ENCODE measurements around the gene SAC3D1. TPM values are rescaled to one million over a fixed set of nuclear protein-coding genes. Genes with fewer than 3 reads are reported as not detected.

The SAC3D1 gene
- total and polyA plus RNA-seq, 2 of the 4 experiments (the other 2 are of a cell fraction): 2.9 to 13.2 TPM

GRCh38 chr11:65087216-65087615, 46.2 kb downstream of the SAC3D1 start:
- no peak overlapping the region for H3K9ac ChIP-seq (ENCODE audit: low read depth, low read length)
- BruUV-seq (replicated peaks): no TSS peak
- TF ChIP-seq RAD21 (IDR thresholded peaks at IDR 0.05; ENCODE audit: low read length) (no peak), POLR2A (IDR thresholded peaks at IDR 0.05; ENCODE audit: low read depth, low read length) (no peak), CTCF (conservative IDR thresholded peaks at IDR 0.05; ENCODE audit: low read depth, low read length) (no peak), CHD1 (IDR thresholded peaks at IDR 0.05; ENCODE audit: low read depth, low read length) (no peak), MXI1 (IDR thresholded peaks at IDR 0.05; ENCODE audit: borderline replicate concordance, low read depth, low read length) (no peak), NFE2L2 (IDR thresholded peaks at IDR 0.05; ENCODE audit: low read depth, low read length) (no peak), RCOR1 (IDR thresholded peaks at IDR 0.05; ENCODE audit: insufficient replicate concordance, low read length) (no peak), USF2 (IDR thresholded peaks at IDR 0.05; ENCODE audit: low read depth, low read length) (no peak), CEBPB (IDR thresholded peaks at IDR 0.05; ENCODE audit: low read depth, low read length) (no peak), MAFK (IDR thresholded peaks at IDR 0.05; ENCODE audit: low read depth, low read length) (no peak), MAZ (IDR thresholded peaks at IDR 0.05; ENCODE audit: borderline replicate concordance, low read depth, low read length) (no peak), RFX5 (IDR thresholded peaks at IDR 0.05; ENCODE audit: low read depth, low read length) (no peak), SMC3 (IDR thresholded peaks at IDR 0.05; ENCODE audit: low read depth, low read length) (no peak), BHLHE40 (IDR thresholded peaks at IDR 0.05; ENCODE audit: low read depth, low read length) (no peak), FOS (IDR thresholded peaks at IDR 0.05; ENCODE audit: low read depth, low read length) (no peak)
- no peak overlapping the region for H2BK15ac ChIP-seq (ENCODE audit: low read depth, low read length)
- ATAC-seq (ENCODE audit: low read depth) (no peak), DNase-seq (no peak)
- WGBS, 2 experiments (ENCODE audit: extremely low coverage in 2 of 2, insufficient read length in 1 of 2): 92% methylated on average over 5 of the region's 11 CpGs; no CpG with 5 or more reads in 1 of the 2 experiments
- H3K79me1 ChIP-seq (ENCODE audit: low read depth in 1 of 2, low read length in 2 of 2): peaks cover 25 to 35% of the 10 kb centered on the region in 2 experiments
- no peak overlapping the region for H2AFZ ChIP-seq (replicated peaks; ENCODE audit: low read length, poor library complexity)
- in situ Hi-C loops (cut with MboI; ENCODE audit: low sequenced_read_pairs) (no loop called here), dilution Hi-C loops (cut with HindIII; ENCODE audit: low sequenced_read_pairs, unreplicated experiment) (no loop called here), intact Hi-C loops (cut with micrococcal nuclease) (no loop called here)
- no peaks in the 10 kb centered on the region for H3K27me3 ChIP-seq (ENCODE audit: control insufficient read depth, insufficient read depth, low read length)
- peaks cover 35% of the 10 kb centered on the region for H3K36me3 ChIP-seq (ENCODE audit: control insufficient read depth, insufficient read depth, low read length)
- H3K4ac ChIP-seq (ENCODE audit: low read depth, low read length): no peak overlapping the region
- no peak overlapping the region for H3K4me3 ChIP-seq (ENCODE audit: insufficient read depth, low read depth, low read length)
- no peak overlapping the region for H3K18ac ChIP-seq (ENCODE audit: low read depth, low read length)
- H2AK9ac ChIP-seq (replicated peaks; ENCODE audit: low read depth, low read length, poor library complexity): peak overlapping the region; percentile 10
- no peak overlapping the region for H4K8ac ChIP-seq (ENCODE audit: low read depth in 2 of 2, low read length in 2 of 2)
- no peak overlapping the region for H4K5ac ChIP-seq (ENCODE audit: low read depth, low read length)
- H3K14ac ChIP-seq (replicated peaks; ENCODE audit: low read depth, low read length): no peak overlapping the region
- ChIA-PET CTCF (no interaction called here), POLR2A (ENCODE audit: unreplicated experiment) (no interaction called here)
- no peaks in the 10 kb centered on the region; the same call in 1 of the 2 replicates for H4K20me1 ChIP-seq (ENCODE audit: insufficient read depth, low read length)
- H2AK5ac ChIP-seq (ENCODE audit: low read depth, low read length): no peak overlapping the region
- H3K23ac ChIP-seq (ENCODE audit: low read depth, low read length): no peak overlapping the region
- no peak overlapping the region for H3K27ac ChIP-seq (ENCODE audit: insufficient read depth, low read length)
- H3K4me2 ChIP-seq (ENCODE audit: low read depth, low read length): no peak overlapping the region
- H3K9me1 ChIP-seq (ENCODE audit: insufficient read depth, low read length): no peaks in the 10 kb centered on the region
- H3K9me3 ChIP-seq (ENCODE audit: control insufficient read depth, insufficient read depth, low read length): no peaks in the 10 kb centered on the region
- no peak overlapping the region for H3K56ac ChIP-seq (ENCODE audit: extremely low read depth, insufficient read depth, low read length)
- peaks cover 4% of the 10 kb centered on the region; the same call in 1 of the 2 replicates for H3K4me1 ChIP-seq (ENCODE audit: control insufficient read depth, insufficient read depth, low read length)
- H2BK5ac ChIP-seq (ENCODE audit: low read depth, low read length, poor library complexity, severe bottlenecking): no peak overlapping the region
- H2BK120ac ChIP-seq (ENCODE audit: low read depth, low read length): no peak overlapping the region
- H4K91ac ChIP-seq (ENCODE audit: insufficient read depth, low read depth, low read length): no peak overlapping the region
- no peak overlapping the region for H2BK20ac ChIP-seq (ENCODE audit: low read depth, low read length)
